ENCODE results near the gene ARPC5. TPM values are rescaled to one million over a fixed set of nuclear protein-coding genes. Genes with fewer than 3 reads are reported as not detected.
A peak's percentile ranks its signal among the peaks of the same experiment; 100 is the strongest.

ARPC5 gene
- total and polyA plus RNA-seq, 10 of the 15 experiments (the other 5 are each of a cell fraction or from before 2014, with no cell fraction given): 238 to 784 (median 309) TPM

- Histone ChIP-seq H3K9me3 (replicated peaks; ENCODE audit: control insufficient read depth, insufficient read depth, low read length) (no peaks in the 10 kb centered on the region), H3K36me3 (ENCODE audit: control insufficient read depth in 2 of 2, insufficient read depth in 2 of 2, low read length in 1 of 2) (no peaks in the 10 kb centered on the region), H3K79me2 (ENCODE audit: control insufficient read depth, insufficient read depth, low read length) (no peaks in the 10 kb centered on the region), H3K27ac (ENCODE audit: control insufficient read depth, insufficient read depth) (peak overlapping the region; percentile 34), H2AFZ (ENCODE audit: control insufficient read depth, low read depth, low read length) (no peak overlapping the region; the same call in 1 of the 2 replicates), H4K20me1 (ENCODE audit: control insufficient read depth, insufficient read depth) (no peaks in the 10 kb centered on the region), H3K4me2 (ENCODE audit: control insufficient read depth, insufficient read depth) (peak overlapping the region; percentile 1; the same call in 1 of the 2 replicates), H3K9ac (ENCODE audit: control insufficient read depth, insufficient read depth, low read length) (no peak overlapping the region; the same call in 1 of the 2 replicates), H3K27me3 (replicated peaks in 1 of 2; ENCODE audit: control insufficient read depth in 2 of 2, insufficient read depth in 2 of 2, low read length in 1 of 2) (no peaks in the 10 kb centered on the region), H3K4me3 (no peak overlapping the region), H3K4me1 (ENCODE audit: control insufficient read depth, insufficient read depth, low read length) (peaks cover 61% of the 10 kb centered on the region)
- 19% methylated on average over 2 of the region's 2 CpGs for WGBS (ENCODE audit: insufficient coverage, insufficient replicate concordance, low lambda C conversion rate, missing lambda C conversion rate)
- intact Hi-C loops (cut with micrococcal nuclease; ENCODE audit: unreplicated experiment): loop anchor here (5.0 kb wide), 1 partner anchor 135 kb away; the partner anchor contains the start of gene SMG7
- no peak for DNase-seq (ENCODE audit: low read depth, low spot score)
- BruUV-seq (replicated peaks): no TSS peak
- in situ Hi-C loops (cut with MboI): no loop called here
- ATAC-seq: peak; percentile 11
- SMC1A ChIA-PET (ENCODE audit: uncharacterized antibody, unreplicated experiment): interaction anchor here (0.8 to 12.6 kb wide), 18 partner anchors 9 to 308 kb away, joined by 3 to 363 read pairs (median 6); partner anchors contain the start of genes APOBEC4 and NCF2
- no peak for FAIRE-seq
- POLR2A ChIA-PET: interaction anchor here (0.6 to 9.4 kb wide), 7 partner anchors 9 to 1177 kb away, joined by 3 to 199 read pairs (median 6); partner anchors contain the start of genes ARPC5 and NCF2
- RAD21 ChIA-PET (ENCODE audit: unreplicated experiment): interaction anchor here (0.8 to 6.1 kb wide), 13 partner anchors 9 to 536 kb away, joined by 3 to 69 read pairs (median 6); partner anchors contain the start of gene NCF2
- CTCF ChIA-PET: interaction anchor here (0.8 to 9.8 kb wide), 12 partner anchors 9 to 308 kb away, joined by 3 to 152 read pairs (median 5); partner anchors contain the start of gene NCF2
- TF ChIP-seq NRF1 (conservative IDR thresholded peaks at IDR 0.05; ENCODE audit: low read depth, low read length): no peak
- no peak for TF ChIP-seq HDAC2 (IDR thresholded peaks at IDR 0.05)
- TF ChIP-seq IKZF2 (IDR thresholded peaks at IDR 0.05): peak in 1 of 2 experiments; percentile 36; a peak in 3 of 4 replicates
- no peak for TF ChIP-seq ZNF24 (IDR thresholded peaks at IDR 0.05)
- peak; percentile 15 for TF ChIP-seq SKIL (IDR thresholded peaks at IDR 0.05; ENCODE audit: low read depth, poor library complexity, severe bottlenecking)
- peak; percentile 25 for TF ChIP-seq ZNF687 (IDR thresholded peaks at IDR 0.05)
- TF ChIP-seq NFIC (IDR thresholded peaks at IDR 0.05; ENCODE audit: low read depth, low read length): peak; percentile 29; the same call in 1 of the 2 replicates
- no peak for TF ChIP-seq SREBF1 (IDR thresholded peaks at IDR 0.05; ENCODE audit: low read length)
- 0 out of 2 replicates have a peak, but pooled peaks have one; percentile 21 for TF ChIP-seq RELB (IDR thresholded peaks at IDR 0.05; ENCODE audit: low read depth)
- TF ChIP-seq MTA2 (IDR thresholded peaks at IDR 0.05; ENCODE audit: low read depth): peak; percentile 69
- no peak for TF ChIP-seq EGR1 (IDR thresholded peaks at IDR 0.05; ENCODE audit: borderline replicate concordance in 1 of 2, low read depth in 2 of 2, low read length in 2 of 2)
- 0 out of 4 replicates have a peak, but pooled peaks of 1 of the 2 experiments have one; percentile 21 for TF ChIP-seq EP300 (IDR thresholded peaks at IDR 0.05; ENCODE audit: borderline replicate concordance in 1 of 2, control insufficient read depth in 1 of 2, low read depth in 2 of 2, low read length in 2 of 2)
- TF ChIP-seq SPI1 (IDR thresholded peaks at IDR 0.05; ENCODE audit: borderline replicate concordance, insufficient read depth, low read depth, low read length): peak; percentile 88
Observed at GRCh38 chr1:183607322-183607980, 28.1 kb downstream of the ARPC5 start.

Data from GM12878 (cell line).